GM21447 (cell line): Measurements from ENCODE around the gene PPP1R7.

Experiments
- ATAC-seq: cut with Tn5 transposase; IDR thresholded peaks from one replicate; pipeline ENCODE4 v1.9.1; 2021; ENCODE audit not compliant: unreplicated experiment

PPP1R7 gene

GRCh38 chr2:241138471-241138870 is 11.8 kb upstream of the PPP1R7 start:
- no peak for ATAC-seq

- ATAC-seq: no peak
Observed at GRCh38 chr2:241139531-241140444, 10.5 kb upstream of the PPP1R7 start.

- no peak for ATAC-seq
Observed at GRCh38 chr2:241140445-241140840, 9.8 kb upstream of the PPP1R7 start.

GRCh38 chr2:241141214-241141770 is 9.0 kb upstream of the PPP1R7 start:
- ATAC-seq: no peak

GRCh38 chr2:241142063-241142462 is 8.2 kb upstream of the PPP1R7 start:
- ATAC-seq: no peak

- ATAC-seq: no peak
Observed at GRCh38 chr2:241142593-241142992, 7.7 kb upstream of the PPP1R7 start.

GRCh38 chr2:241146286-241146685 is 4.0 kb upstream of the PPP1R7 start:
- ATAC-seq: no peak

- ATAC-seq: no peak
Observed at GRCh38 chr2:241147336-241147735, 2.9 kb upstream of the PPP1R7 start.

- no peak for ATAC-seq
Observed at GRCh38 chr2:241148239-241148638, 2.0 kb upstream of the PPP1R7 start.

- ATAC-seq: peak; percentile 80
Observed at GRCh38 chr2:241148891-241149674, 1.2 kb upstream of the PPP1R7 start, which contains the start of gene PASK. TSS of gene PASK (minus strand) at chr2:241149472. CDS start at chr2:241143032, 6,440 bp downstream.

GRCh38 chr2:241149675-241149924 is 667 bp upstream of the PPP1R7 start:
- ATAC-seq: peak; percentile 19

- ATAC-seq: no peak
Observed at GRCh38 chr2:241150660-241151530, 628 bp downstream of the PPP1R7 start.

GRCh38 chr2:241151934-241152660 is 1.8 kb downstream of the PPP1R7 start:
- no peak for ATAC-seq

- no peak for ATAC-seq
Observed at GRCh38 chr2:241153616-241154015, 3.3 kb downstream of the PPP1R7 start.

GRCh38 chr2:241154915-241155314 is 4.6 kb downstream of the PPP1R7 start:
- no peak for ATAC-seq

GRCh38 chr2:241155936-241156335 is 5.7 kb downstream of the PPP1R7 start:
- ATAC-seq: no peak

- no peak for ATAC-seq
Observed at GRCh38 chr2:241156971-241157441, 6.7 kb downstream of the PPP1R7 start.

GRCh38 chr2:241157841-241158545 is 7.7 kb downstream of the PPP1R7 start:
- no peak for ATAC-seq

GRCh38 chr2:241158546-241158900 is 8.3 kb downstream of the PPP1R7 start:
- no peak for ATAC-seq

GRCh38 chr2:241159116-241159515 is 8.8 kb downstream of the PPP1R7 start:
- ATAC-seq: no peak
